Measurements from ENCODE around the gene ALPK3.
"Not testable (repeated sequence)": the region's sequence is repeated elsewhere in the genome, so short reads cannot be mapped to it uniquely, and the experiment has no call there.

Gene ALPK3

GRCh38 chr15:84871428-84871985 is 54.4 kb downstream of the ALPK3 start:
- DNase-seq (ENCODE audit: low spot score), result no peak
- TF ChIP-seq CTCF (IDR thresholded peaks at IDR 0.05; ENCODE audit: extremely low read depth, insufficient read depth, missing control alignments), result no peak
- in situ Hi-C loops (cut with MboI; ENCODE audit: low pct_unique_long_range_greater_than_20kb, low sequenced_read_pairs, unreplicated experiment), result no loop called here

GRCh38 chr15:84872009-84872910 is 55.1 kb downstream of the ALPK3 start:
- in situ Hi-C loops (cut with MboI; ENCODE audit: low pct_unique_long_range_greater_than_20kb, low sequenced_read_pairs, unreplicated experiment), result no loop called here
- TF ChIP-seq CTCF (IDR thresholded peaks at IDR 0.05; ENCODE audit: extremely low read depth, insufficient read depth, missing control alignments), result no peak
- DNase-seq (ENCODE audit: low spot score), result no peak

- TF ChIP-seq CTCF (IDR thresholded peaks at IDR 0.05; ENCODE audit: extremely low read depth, insufficient read depth, missing control alignments), result no peak
- DNase-seq (ENCODE audit: low spot score), result no peak
- in situ Hi-C loops (cut with MboI; ENCODE audit: low pct_unique_long_range_greater_than_20kb, low sequenced_read_pairs, unreplicated experiment), result no loop called here
These were observed 56.8 kb downstream of the ALPK3 start for GRCh38 chr15:84873997-84874396.

- DNase-seq (ENCODE audit: low spot score), result no peak
- in situ Hi-C loops (cut with MboI; ENCODE audit: low pct_unique_long_range_greater_than_20kb, low sequenced_read_pairs, unreplicated experiment), result no loop called here
- no peak for TF ChIP-seq CTCF (IDR thresholded peaks at IDR 0.05; ENCODE audit: extremely low read depth, insufficient read depth, missing control alignments)
These were observed 58.0 kb downstream of the ALPK3 start for GRCh38 chr15:84874981-84875699.

- in situ Hi-C loops (cut with MboI; ENCODE audit: low pct_unique_long_range_greater_than_20kb, low sequenced_read_pairs, unreplicated experiment), result no loop called here
- TF ChIP-seq CTCF (IDR thresholded peaks at IDR 0.05; ENCODE audit: extremely low read depth, insufficient read depth, missing control alignments), result no peak
- DNase-seq (ENCODE audit: low spot score), result no peak
These were observed 59.1 kb downstream of the ALPK3 start for GRCh38 chr15:84876269-84876668.

- DNase-seq (ENCODE audit: low spot score); in situ Hi-C loops (cut with MboI; ENCODE audit: low pct_unique_long_range_greater_than_20kb, low sequenced_read_pairs, unreplicated experiment): not testable (repeated sequence)
These were observed 60.5 kb downstream of the ALPK3 start for GRCh38 chr15:84877701-84878100.

- DNase-seq (ENCODE audit: low spot score), result peak; percentile 77
- TF ChIP-seq CTCF (IDR thresholded peaks at IDR 0.05; ENCODE audit: extremely low read depth, insufficient read depth, missing control alignments), result peak; percentile 71
- in situ Hi-C loops (cut with MboI; ENCODE audit: low pct_unique_long_range_greater_than_20kb, low sequenced_read_pairs, unreplicated experiment), result no loop called here
These were observed 61.3 kb downstream of the ALPK3 start for GRCh38 chr15:84878504-84878903.
